ENCODE measurements around the gene TUFT1.

The TUFT1 gene

GRCh38 chr1:151533870-151534269 lies 6.2 kb upstream of the TUFT1 start:
- no peaks in the 10 kb centered on the region for H3K27me3 ChIP-seq (ENCODE audit: insufficient read depth, poor library complexity, severe bottlenecking)
- no peak for DNase-seq (ENCODE audit: low read depth in 1 of 2, low spot score in 1 of 2)
- H3K27ac ChIP-seq (replicated peaks), result no peak overlapping the region
- TF ChIP-seq, protein P1, sequence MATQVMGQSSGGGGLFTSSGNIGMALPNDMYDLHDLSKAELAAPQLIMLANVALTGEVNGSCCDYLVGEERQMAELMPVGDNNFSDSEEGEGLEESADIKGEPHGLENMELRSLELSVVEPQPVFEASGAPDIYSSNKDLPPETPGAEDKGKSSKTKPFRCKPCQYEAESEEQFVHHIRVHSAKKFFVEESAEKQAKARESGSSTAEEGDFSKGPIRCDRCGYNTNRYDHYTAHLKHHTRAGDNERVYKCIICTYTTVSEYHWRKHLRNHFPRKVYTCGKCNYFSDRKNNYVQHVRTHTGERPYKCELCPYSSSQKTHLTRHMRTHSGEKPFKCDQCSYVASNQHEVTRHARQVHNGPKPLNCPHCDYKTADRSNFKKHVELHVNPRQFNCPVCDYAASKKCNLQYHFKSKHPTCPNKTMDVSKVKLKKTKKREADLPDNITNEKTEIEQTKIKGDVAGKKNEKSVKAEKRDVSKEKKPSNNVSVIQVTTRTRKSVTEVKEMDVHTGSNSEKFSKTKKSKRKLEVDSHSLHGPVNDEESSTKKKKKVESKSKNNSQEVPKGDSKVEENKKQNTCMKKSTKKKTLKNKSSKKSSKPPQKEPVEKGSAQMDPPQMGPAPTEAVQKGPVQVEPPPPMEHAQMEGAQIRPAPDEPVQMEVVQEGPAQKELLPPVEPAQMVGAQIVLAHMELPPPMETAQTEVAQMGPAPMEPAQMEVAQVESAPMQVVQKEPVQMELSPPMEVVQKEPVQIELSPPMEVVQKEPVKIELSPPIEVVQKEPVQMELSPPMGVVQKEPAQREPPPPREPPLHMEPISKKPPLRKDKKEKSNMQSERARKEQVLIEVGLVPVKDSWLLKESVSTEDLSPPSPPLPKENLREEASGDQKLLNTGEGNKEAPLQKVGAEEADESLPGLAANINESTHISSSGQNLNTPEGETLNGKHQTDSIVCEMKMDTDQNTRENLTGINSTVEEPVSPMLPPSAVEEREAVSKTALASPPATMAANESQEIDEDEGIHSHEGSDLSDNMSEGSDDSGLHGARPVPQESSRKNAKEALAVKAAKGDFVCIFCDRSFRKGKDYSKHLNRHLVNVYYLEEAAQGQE (IDR thresholded peaks at IDR 0.05; ENCODE audit: insufficient replicate concordance, low read depth), result no peak
- TF ChIP-seq GABPA (IDR thresholded peaks at IDR 0.05; ENCODE audit: low read depth) (no peak), POLR2AphosphoS5 (IDR thresholded peaks at IDR 0.05; ENCODE audit: low read depth) (no peak), CTCF (IDR thresholded peaks at IDR 0.05; ENCODE audit: insufficient read depth, low read length) (no peak), SPI1 (IDR thresholded peaks at IDR 0.05; ENCODE audit: borderline replicate concordance, low read depth) (no peak)
- H3K4me3 ChIP-seq (replicated peaks; ENCODE audit: insufficient read depth, low read length), result no peak overlapping the region

- no peak for TF ChIP-seq POLR2AphosphoS5 (IDR thresholded peaks at IDR 0.05; ENCODE audit: low read depth)
- TF ChIP-seq GABPA (IDR thresholded peaks at IDR 0.05; ENCODE audit: low read depth), result no peak
- peak; percentile 80 for TF ChIP-seq CTCF (IDR thresholded peaks at IDR 0.05; ENCODE audit: insufficient read depth, low read length)
- TF ChIP-seq, protein P1 (IDR thresholded peaks at IDR 0.05; ENCODE audit: insufficient replicate concordance, low read depth), result no peak
- Histone ChIP-seq H3K27me3 (ENCODE audit: insufficient read depth, poor library complexity, severe bottlenecking) (no peaks in the 10 kb centered on the region), H3K4me3 (replicated peaks; ENCODE audit: insufficient read depth, low read length) (no peak overlapping the region), H3K27ac (replicated peaks) (no peak overlapping the region)
- peak in 1 of 2 experiments; percentile 78 for DNase-seq (ENCODE audit: low read depth in 1 of 2, low spot score in 1 of 2)
Observed at GRCh38 chr1:151534662-151535278, 5.3 kb upstream of the TUFT1 start.

GRCh38 chr1:151535326-151536271 lies 4.5 kb upstream of the TUFT1 start:
- DNase-seq (ENCODE audit: low read depth in 1 of 2, low spot score in 1 of 2), result no peak
- Histone ChIP-seq H3K27ac (replicated peaks) (no peak overlapping the region), H3K4me3 (replicated peaks; ENCODE audit: insufficient read depth, low read length) (no peak overlapping the region), H3K27me3 (ENCODE audit: insufficient read depth, poor library complexity, severe bottlenecking) (no peaks in the 10 kb centered on the region)
- TF ChIP-seq SPI1 (IDR thresholded peaks at IDR 0.05; ENCODE audit: borderline replicate concordance, low read depth), result no peak
- TF ChIP-seq, protein P1 (IDR thresholded peaks at IDR 0.05; ENCODE audit: insufficient replicate concordance, low read depth), result no peak
- no peak for TF ChIP-seq POLR2AphosphoS5 (IDR thresholded peaks at IDR 0.05; ENCODE audit: low read depth)
- TF ChIP-seq CTCF (IDR thresholded peaks at IDR 0.05; ENCODE audit: insufficient read depth, low read length), result no peak
- no peak for TF ChIP-seq GABPA (IDR thresholded peaks at IDR 0.05; ENCODE audit: low read depth)

Measured in HL-60 (cell line).